HG02642 (cell line): ENCODE data around the gene SLC14A1.

ENCODE experiments used
- ATAC-seq: cut with Tn5 transposase; IDR thresholded peaks from one replicate; pipeline ENCODE4 v1.9.1; 2021; ENCODE audit warnings: mild to moderate bottlenecking; ENCODE audit not compliant: unreplicated experiment, poor library complexity

SLC14A1 gene

GRCh38 chr18:45792506-45793263, 68.7 kb downstream of the SLC14A1 start:
- no peak for ATAC-seq

- ATAC-seq, result no peak
Measured at GRCh38 chr18:45793264-45793965, 69.4 kb downstream of the SLC14A1 start.

- ATAC-seq, result no peak
Measured at GRCh38 chr18:45801416-45802004, 77.5 kb downstream of the SLC14A1 start.
